Measurements from ENCODE around the gene TTN.

TTN gene

GRCh38 chr2:178480227-178481181 is 326.7 kb downstream of the TTN start, which contains the start of gene PLEKHA3:
Gene PLEKHA3 (plus strand): TSS chr2:178480457. CDS start chr2:178480870, 413 bp downstream.
- DNase-seq, result peak; percentile 35

- DNase-seq, result no peak
Observed at GRCh38 chr2:178479758-178480226, 327.4 kb downstream of the TTN start.

- DNase-seq, result no peak
Observed at GRCh38 chr2:178479275-178479616, 328.0 kb downstream of the TTN start.

GRCh38 chr2:178478439-178479274 is 328.6 kb downstream of the TTN start, which contains the start of gene FKBP7:
Gene FKBP7 (minus strand): TSS chr2:178478600. CDS start chr2:178478499, 101 bp downstream.
- peak; percentile 62 for DNase-seq

- no peak for DNase-seq
Observed at GRCh38 chr2:178478130-178478438, 329.1 kb downstream of the TTN start.

- no peak for DNase-seq
Observed at GRCh38 chr2:178477443-178478129, 329.6 kb downstream of the TTN start.

- DNase-seq, result no peak
Observed at GRCh38 chr2:178476477-178476876, 330.7 kb downstream of the TTN start.
